Uterus (tissue), 4 donors: ENCODE results near the gene KCNN3. TPM values are rescaled to one million over a fixed set of nuclear protein-coding genes. Genes with fewer than 3 reads are reported as not detected.
A peak's percentile ranks its signal among the peaks of the same experiment; 100 is the strongest.

Experiments used
- DNase-seq, 2 donors: peaks; one replicate each; pipeline ENCODE4 v3.0.0-alpha.2; 2019 to 2020
- H3K27ac ChIP-seq, 2 donors: fragments of 200-600 bp; sonication (generic); 1 replicate in 1 of 2; 2 replicates in 1 of 2; pipeline ENCODE4 v1.5.1; 2016 to 2018
- H3K27me3 ChIP-seq, 2 donors: fragments of 200-600 bp; sonication (generic); one replicate each; pipeline ENCODE4 v1.5.1; 2018 to 2019; ENCODE audit warnings: control low read depth in 1 of 2
- H3K36me3 ChIP-seq, 2 donors: fragments of 200-600 bp; sonication (generic); one replicate each; pipeline ENCODE4 v1.5.1; 2019; ENCODE audit warnings: control low read depth in 1 of 2
- H3K4me1 ChIP-seq, 2 donors: fragments of 200-600 bp; sonication (generic); one replicate each; pipeline ENCODE4 v1.5.1; 2018 to 2019; ENCODE audit warnings: control low read depth in 1 of 2
- H3K4me3 ChIP-seq, 2 donors: fragments of 200-600 bp; sonication (generic); 1 replicate in 1 of 2; 2 replicates in 1 of 2; pipeline ENCODE4 v1.5.1; 2018 to 2019; ENCODE audit warnings: mild to moderate bottlenecking in 1 of 2
- H3K9me3 ChIP-seq, 2 donors: fragments of 200-600 bp; sonication (generic); one replicate each; pipeline ENCODE4 v1.5.1; 2019; ENCODE audit warnings: control low read depth in 1 of 2
- CTCF ChIP-seq, 4 experiments: fragments of 200-600 bp in 2 of 4; fragments of 450-650 bp in 2 of 4; sonication (generic) in 2 of 4; IDR thresholded peaks; one replicate each; pipeline ENCODE4 v1.5.1; 2016 to 2019; ENCODE audit warnings: antibody characterized with exemption in 4 of 4, mild to moderate bottlenecking in 2 of 4, moderate library complexity in 1 of 4
- POLR2A ChIP-seq, 2 donors: fragments of 450-650 bp; IDR thresholded peaks; one replicate each; pipeline ENCODE4 v1.6.1; 2016; ENCODE audit warnings: antibody characterized with exemption in 2 of 2, mild to moderate bottlenecking in 1 of 2, moderate library complexity in 1 of 2
- intact Hi-C: fragments of 100-400 bp; cut with DNase I; formaldehyde crosslinking; loops from one replicate; pipeline ENCODE4 v1.15.1; 2023; ENCODE audit warnings: low total_unique reads
- total RNA-seq, 4 donors: library from RNA; depleted of rRNA in 3 of 4; stranded (reverse); fragments of >200 nt in 3 of 4; gene quantifications; one replicate each; pipeline versions ENCODE4 v1.1.0 to v1.2.4, GENCODE V29; 2014 to 2023
- donor health status: DM: yes; HTN: yes; CAD: no.

The KCNN3 gene
- total RNA-seq, 4 donors from 2014 or later: 7.1 to 35.5 (median 12.1) TPM

GRCh38 chr1:154729031-154729442 is 141.0 kb downstream of the KCNN3 start:
- H3K27ac ChIP-seq: peak overlapping the region; percentile 92
- no peak overlapping the region for H3K4me3 ChIP-seq
- H3K36me3 ChIP-seq: no peaks in the 10 kb centered on the region
- H3K4me1 ChIP-seq: peaks cover 26 to 45% of the 10 kb centered on the region in 2 donors
- DNase-seq: peak; percentile 68 to 75
- intact Hi-C loops: no loop called here
- TF ChIP-seq POLR2A (IDR thresholded peaks at IDR 0.05): no peak
- no peak for TF ChIP-seq CTCF (IDR thresholded peaks at IDR 0.05)
- no peaks in the 10 kb centered on the region for H3K27me3 ChIP-seq
- no peaks in the 10 kb centered on the region for H3K9me3 ChIP-seq

DNA sequence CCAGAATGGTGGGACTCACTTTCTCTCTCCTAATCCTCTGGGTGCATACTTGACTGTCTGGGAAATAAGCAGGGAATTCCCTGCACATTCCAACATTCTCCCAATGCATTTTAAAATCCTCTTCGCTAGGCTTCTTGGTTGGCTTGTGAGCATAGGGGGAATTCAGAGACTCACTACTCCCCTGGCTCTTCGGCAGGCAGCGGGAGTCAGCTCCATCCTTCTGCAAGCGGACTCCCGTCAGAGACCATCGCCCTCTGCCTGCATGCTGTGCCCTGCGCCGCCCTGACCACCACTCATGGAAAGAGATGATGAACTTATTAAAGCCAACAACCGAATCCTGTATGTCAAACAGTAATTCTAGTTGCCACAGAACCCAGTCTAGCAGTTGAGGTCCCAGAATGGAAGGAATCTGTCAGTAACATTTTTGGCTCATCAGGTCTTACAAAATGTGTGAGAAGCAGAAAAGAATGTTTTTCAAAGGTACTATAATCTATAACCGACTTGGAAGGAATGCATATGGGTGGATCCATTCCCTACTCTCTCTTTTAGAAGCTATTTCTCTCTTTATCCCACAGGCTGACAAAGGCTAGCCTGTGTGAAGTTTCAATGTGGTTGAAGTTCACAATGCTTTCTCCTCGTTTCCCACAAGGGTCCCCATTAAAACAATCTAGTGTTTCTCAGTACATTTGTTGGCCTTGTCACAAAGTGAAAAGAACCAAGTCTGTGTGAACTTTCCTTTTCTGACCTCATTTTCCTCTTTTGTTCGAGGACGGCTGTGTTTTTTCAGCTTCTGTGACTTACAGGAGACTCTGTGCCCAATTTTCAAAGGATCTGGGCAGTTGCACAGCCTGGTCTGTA is 143.0 kb downstream of the KCNN3 start:
- DNase-seq: no peak
- H3K4me3 ChIP-seq: no peak overlapping the region
- H3K27me3 ChIP-seq: no peaks in the 10 kb centered on the region
- no peaks in the 10 kb centered on the region for H3K36me3 ChIP-seq
- intact Hi-C loops: no loop called here
- no peak for TF ChIP-seq CTCF (IDR thresholded peaks at IDR 0.05)
- no peak for TF ChIP-seq POLR2A (IDR thresholded peaks at IDR 0.05)
- H3K9me3 ChIP-seq: no peaks in the 10 kb centered on the region
- H3K27ac ChIP-seq: peak overlapping the region; percentile 92
- H3K4me1 ChIP-seq: peaks cover 24 to 40% of the 10 kb centered on the region in 2 donors

GRCh38 chr1:154726443-154726842 is 143.6 kb downstream of the KCNN3 start:
- Histone ChIP-seq H3K27me3 (no peaks in the 10 kb centered on the region), H3K4me3 (no peak overlapping the region), H3K36me3 (no peaks in the 10 kb centered on the region), H3K4me1 (peaks cover 17 to 35% of the 10 kb centered on the region in 2 donors), H3K27ac (peak overlapping the region; percentile 92), H3K9me3 (no peaks in the 10 kb centered on the region)
- TF ChIP-seq CTCF (IDR thresholded peaks at IDR 0.05) (no peak), POLR2A (IDR thresholded peaks at IDR 0.05) (no peak)
- intact Hi-C loops: no loop called here
- no peak for DNase-seq

GRCh38 chr1:154725865-154726264 is 144.2 kb downstream of the KCNN3 start:
- Histone ChIP-seq H3K27ac (peak overlapping the region; percentile 92), H3K27me3 (no peaks in the 10 kb centered on the region), H3K36me3 (no peaks in the 10 kb centered on the region), H3K9me3 (no peaks in the 10 kb centered on the region), H3K4me3 (no peak overlapping the region), H3K4me1 (peaks cover 14 to 29% of the 10 kb centered on the region in 2 donors)
- no peak for DNase-seq
- intact Hi-C loops: no loop called here
- TF ChIP-seq POLR2A (IDR thresholded peaks at IDR 0.05) (no peak), CTCF (IDR thresholded peaks at IDR 0.05) (no peak)
